RWPE2 (cell line): ENCODE data around the gene WDR93.

ENCODE experiments used
- ATAC-seq: fragments of 200-7000 bp; cut with Tn5 transposase; 3 replicates; pipeline ENCODE4 v1.9.1; 2021; ENCODE audit warnings: low read depth
- DNase-seq: peaks from one replicate; pipeline ENCODE4 v3.0.0-alpha.2; 2020; ENCODE audit warnings: low spot score
- H3K27ac ChIP-seq: fragments of 450-650 bp; 2 replicates; pipeline ENCODE4 v1.5.1; 2017; ENCODE audit warnings: mild to moderate bottlenecking; ENCODE audit not compliant: poor library complexity, severe bottlenecking
- H3K27me3 ChIP-seq: fragments of 250-450 bp; sonication (Bioruptor Pico); 2 replicates; pipeline ENCODE4 v1.5.1; 2021; ENCODE audit warnings: mild to moderate bottlenecking, moderate library complexity; ENCODE audit not compliant: insufficient read depth, poor library complexity, severe bottlenecking
- H3K36me3 ChIP-seq: fragments of 250-450 bp; sonication (Bioruptor Pico); 2 replicates; pipeline ENCODE4 v1.5.1; 2020; ENCODE audit warnings: low read depth, mild to moderate bottlenecking, moderate library complexity
- H3K4me1 ChIP-seq: fragments of 250-450 bp; sonication (Bioruptor Pico); 2 replicates; pipeline ENCODE4 v1.5.1; 2021; ENCODE audit warnings: mild to moderate bottlenecking, moderate library complexity; ENCODE audit not compliant: insufficient read depth, poor library complexity, severe bottlenecking
- H3K4me3 ChIP-seq: fragments of 250-450 bp; sonication (Bioruptor Pico); 2 replicates; pipeline ENCODE4 v1.5.1; 2021; ENCODE audit warnings: mild to moderate bottlenecking, moderate library complexity; ENCODE audit not compliant: severe bottlenecking
- H3K9me3 ChIP-seq: fragments of 250-450 bp; sonication (Bioruptor Pico); 2 replicates; pipeline ENCODE4 v1.5.1; 2021; ENCODE audit warnings: mild to moderate bottlenecking, moderate library complexity; ENCODE audit not compliant: severe bottlenecking
- TF ChIP-seq, protein P1 (sequence below): fragments of 450-650 bp; IDR thresholded peaks from one replicate; pipeline ENCODE4 v1.5.1; 2017; ENCODE audit warnings: mild to moderate bottlenecking, moderate library complexity; ENCODE audit not compliant: poor library complexity, severe bottlenecking

WDR93 gene

GRCh38 chr15:89767411-89767915 is 76.9 kb downstream of the WDR93 start:
- ATAC-seq = peak; percentile 4; the same call in 1 of the 3 replicates
- TF ChIP-seq, protein P1, sequence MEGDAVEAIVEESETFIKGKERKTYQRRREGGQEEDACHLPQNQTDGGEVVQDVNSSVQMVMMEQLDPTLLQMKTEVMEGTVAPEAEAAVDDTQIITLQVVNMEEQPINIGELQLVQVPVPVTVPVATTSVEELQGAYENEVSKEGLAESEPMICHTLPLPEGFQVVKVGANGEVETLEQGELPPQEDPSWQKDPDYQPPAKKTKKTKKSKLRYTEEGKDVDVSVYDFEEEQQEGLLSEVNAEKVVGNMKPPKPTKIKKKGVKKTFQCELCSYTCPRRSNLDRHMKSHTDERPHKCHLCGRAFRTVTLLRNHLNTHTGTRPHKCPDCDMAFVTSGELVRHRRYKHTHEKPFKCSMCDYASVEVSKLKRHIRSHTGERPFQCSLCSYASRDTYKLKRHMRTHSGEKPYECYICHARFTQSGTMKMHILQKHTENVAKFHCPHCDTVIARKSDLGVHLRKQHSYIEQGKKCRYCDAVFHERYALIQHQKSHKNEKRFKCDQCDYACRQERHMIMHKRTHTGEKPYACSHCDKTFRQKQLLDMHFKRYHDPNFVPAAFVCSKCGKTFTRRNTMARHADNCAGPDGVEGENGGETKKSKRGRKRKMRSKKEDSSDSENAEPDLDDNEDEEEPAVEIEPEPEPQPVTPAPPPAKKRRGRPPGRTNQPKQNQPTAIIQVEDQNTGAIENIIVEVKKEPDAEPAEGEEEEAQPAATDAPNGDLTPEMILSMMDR = no peak
- Histone ChIP-seq H3K36me3 (no peaks in the 10 kb centered on the region), H3K27me3 (no peaks in the 10 kb centered on the region), H3K4me3 (no peak overlapping the region), H3K27ac (no peak overlapping the region), H3K9me3 (no peaks in the 10 kb centered on the region), H3K4me1 (peaks cover under 1% of the 10 kb centered on the region)
- DNase-seq = no peak

DNA sequence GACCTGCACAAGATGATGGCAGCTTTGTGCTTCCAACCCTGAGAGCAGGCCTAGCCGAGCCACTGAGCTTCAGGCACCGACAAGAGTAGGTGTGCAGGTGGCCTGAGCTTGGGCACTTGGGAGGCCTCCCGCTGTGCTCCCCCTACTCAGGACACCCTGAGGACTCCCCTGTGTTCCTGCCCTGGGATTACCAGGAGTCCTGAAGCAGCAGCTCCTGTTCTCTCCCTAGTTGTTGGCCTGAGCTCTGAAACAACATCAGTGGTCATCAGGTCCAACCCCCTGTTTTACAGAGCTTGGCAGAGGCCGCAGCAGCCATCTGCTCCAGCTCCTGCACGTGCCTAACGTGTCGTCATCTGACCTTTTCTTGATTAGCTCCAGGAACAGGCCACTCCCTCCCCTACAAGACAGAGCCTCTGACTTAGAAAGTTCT is 77.5 kb downstream of the WDR93 start:
- Histone ChIP-seq H3K4me3 (no peak overlapping the region), H3K27ac (no peak overlapping the region), H3K4me1 (no peaks in the 10 kb centered on the region), H3K9me3 (no peaks in the 10 kb centered on the region), H3K27me3 (no peaks in the 10 kb centered on the region), H3K36me3 (no peaks in the 10 kb centered on the region)
- ATAC-seq = no peak
- TF ChIP-seq, protein P1 = no peak
- DNase-seq = no peak

DNA sequence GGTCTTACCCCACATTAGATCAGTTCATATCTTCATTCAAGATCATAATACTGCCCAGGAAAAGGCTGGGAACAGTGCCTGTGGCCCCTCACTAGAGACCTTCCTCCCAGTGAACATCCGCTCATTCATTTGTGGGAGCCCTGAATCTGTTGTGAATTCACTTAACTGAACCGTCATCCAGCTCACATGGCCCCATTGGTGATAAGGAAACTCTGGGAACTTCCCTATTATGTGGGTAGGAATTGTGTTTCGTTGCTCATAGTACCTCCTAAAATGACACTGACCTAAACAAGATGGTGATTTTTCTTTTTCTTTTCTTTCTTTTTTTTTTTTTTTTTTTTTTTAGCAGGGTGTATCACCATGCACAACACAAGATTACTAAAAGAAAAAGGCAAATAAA is 78.8 kb downstream of the WDR93 start:
- H3K4me3 ChIP-seq = no peak overlapping the region
- no peak for ATAC-seq
- no peaks in the 10 kb centered on the region for H3K27me3 ChIP-seq
- DNase-seq = no peak
- no peaks in the 10 kb centered on the region for H3K36me3 ChIP-seq
- H3K4me1 ChIP-seq = peaks cover 4% of the 10 kb centered on the region
- no peaks in the 10 kb centered on the region for H3K9me3 ChIP-seq
- H3K27ac ChIP-seq = no peak overlapping the region
- TF ChIP-seq, protein P1 = no peak

DNA sequence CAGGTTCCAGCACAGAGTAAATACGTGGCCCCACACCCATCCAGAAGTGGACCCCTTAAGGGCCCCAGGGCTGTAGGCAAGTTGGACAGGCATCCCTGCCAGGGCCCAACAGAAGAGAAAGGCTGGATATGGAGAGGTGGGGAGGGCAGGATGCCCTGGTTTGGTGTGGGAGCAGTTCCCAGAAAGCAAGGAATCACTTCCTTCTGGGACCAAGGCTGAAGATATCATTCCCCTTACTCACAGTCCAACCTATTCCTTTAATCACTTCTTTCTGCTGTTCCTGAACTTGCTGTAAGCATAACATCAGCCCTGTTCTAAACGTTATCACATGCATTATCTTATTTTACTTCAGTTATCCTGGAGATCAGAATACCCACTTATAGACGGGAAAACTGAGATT is 79.4 kb downstream of the WDR93 start:
- H3K36me3 ChIP-seq = no peaks in the 10 kb centered on the region
- H3K27me3 ChIP-seq = no peaks in the 10 kb centered on the region
- H3K27ac ChIP-seq = no peak overlapping the region
- ATAC-seq (no peak; the same call in 2 of the 3 replicates), DNase-seq (no peak)
- TF ChIP-seq, protein P1 = no peak
- H3K4me3 ChIP-seq = no peak overlapping the region
- H3K4me1 ChIP-seq = peaks cover 10% of the 10 kb centered on the region
- no peaks in the 10 kb centered on the region for H3K9me3 ChIP-seq

GRCh38 chr15:89772932-89773583 is 82.4 kb downstream of the WDR93 start:
- Histone ChIP-seq H3K9me3 (no peaks in the 10 kb centered on the region), H3K27ac (peak overlapping the region; percentile 19), H3K36me3 (no peaks in the 10 kb centered on the region), H3K4me3 (no peak overlapping the region), H3K4me1 (peaks cover 17% of the 10 kb centered on the region), H3K27me3 (no peaks in the 10 kb centered on the region)
- ATAC-seq (peak; percentile 54), DNase-seq (no peak)
- TF ChIP-seq, protein P1 = peak; percentile 51
